Measurements from ENCODE around the gene ATP8B1.

Gene ATP8B1

DNA sequence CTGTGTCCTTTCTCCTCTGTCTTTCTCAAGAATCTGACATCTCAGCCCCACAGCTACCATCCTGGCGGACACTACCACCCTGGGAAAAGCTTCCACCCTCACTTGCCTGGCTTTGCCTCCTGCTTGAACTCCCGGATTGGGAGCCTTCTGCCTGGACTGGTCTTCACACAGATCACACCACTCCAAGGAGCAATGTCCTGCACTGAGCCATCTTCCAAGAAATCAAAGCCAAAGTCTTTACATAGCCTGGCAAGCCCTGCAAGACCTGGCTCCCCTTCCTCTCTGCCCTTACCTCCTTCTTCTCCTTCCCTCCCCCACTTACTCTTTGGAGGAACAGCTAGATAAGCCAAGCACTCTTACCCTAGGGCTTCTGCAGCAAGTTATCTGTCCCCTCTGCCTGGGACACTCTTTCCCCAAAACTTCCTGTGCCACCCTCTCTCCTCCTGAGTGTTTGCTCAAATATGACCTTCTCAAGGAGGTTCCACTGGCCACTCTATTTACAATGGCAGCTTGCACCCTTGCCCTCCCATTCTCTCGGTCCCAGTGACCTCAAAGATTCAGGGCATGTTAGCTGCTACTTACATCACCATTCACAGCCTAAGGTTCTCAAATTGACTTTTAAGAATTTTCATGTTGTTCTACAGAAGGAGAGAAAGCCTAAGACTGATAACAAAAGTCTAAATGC is 9.7 kb downstream of the ATP8B1 start:
- no peak overlapping the region for H3K4me3 Mint-ChIP-seq
- ATAC-seq (ENCODE audit: low read depth) = no peak
- H3K27me3 Mint-ChIP-seq = no peaks in the 10 kb centered on the region
- H3K4me1 Mint-ChIP-seq = no peaks in the 10 kb centered on the region
- peak overlapping the region; percentile 24 for H3K27ac Mint-ChIP-seq
- H3K9me3 Mint-ChIP-seq = no peaks in the 10 kb centered on the region
- no peak for DNase-seq (ENCODE audit: low spot score in 2 of 2)
- H3K36me3 Mint-ChIP-seq = peaks cover 35% of the 10 kb centered on the region

DNA sequence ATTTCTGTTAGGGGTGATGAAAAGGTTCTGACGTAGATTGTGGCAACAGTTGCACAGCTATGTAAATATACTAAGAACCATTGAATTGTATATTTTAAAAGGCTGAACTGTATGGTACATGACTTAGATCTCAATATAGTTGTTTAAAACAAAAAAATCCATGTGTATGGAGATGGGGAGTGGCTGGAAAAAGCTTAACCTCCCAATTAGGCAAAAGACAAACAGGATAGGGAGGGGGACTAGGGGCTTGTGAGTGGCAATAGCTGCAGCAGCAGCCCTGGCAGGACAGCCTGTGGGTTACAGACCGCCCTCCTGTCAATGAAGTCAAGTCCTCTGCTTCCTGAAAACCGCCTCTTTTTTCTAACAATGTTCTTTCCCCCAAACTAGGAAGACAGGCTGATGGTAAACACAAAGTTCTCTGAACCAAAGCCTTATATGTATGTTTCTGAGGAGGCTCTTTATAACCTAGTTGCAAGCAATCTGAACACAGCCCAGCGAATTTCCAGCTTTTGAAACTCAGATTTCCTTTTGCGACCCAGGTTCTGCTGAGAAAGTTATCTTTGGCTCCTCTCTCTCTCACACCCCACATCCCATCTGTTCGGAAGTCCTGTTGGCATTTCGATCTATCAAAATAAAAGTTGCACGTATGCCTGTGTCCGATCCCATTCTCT is 10.3 kb downstream of the ATP8B1 start:
- H3K36me3 Mint-ChIP-seq = peaks cover 35% of the 10 kb centered on the region
- H3K9me3 Mint-ChIP-seq = no peaks in the 10 kb centered on the region
- no peak overlapping the region for H3K27ac Mint-ChIP-seq
- no peaks in the 10 kb centered on the region for H3K4me1 Mint-ChIP-seq
- ATAC-seq (ENCODE audit: low read depth) = no peak
- no peak for DNase-seq (ENCODE audit: low spot score in 2 of 2)
- H3K4me3 Mint-ChIP-seq = no peak overlapping the region
- H3K27me3 Mint-ChIP-seq = no peaks in the 10 kb centered on the region

DNA sequence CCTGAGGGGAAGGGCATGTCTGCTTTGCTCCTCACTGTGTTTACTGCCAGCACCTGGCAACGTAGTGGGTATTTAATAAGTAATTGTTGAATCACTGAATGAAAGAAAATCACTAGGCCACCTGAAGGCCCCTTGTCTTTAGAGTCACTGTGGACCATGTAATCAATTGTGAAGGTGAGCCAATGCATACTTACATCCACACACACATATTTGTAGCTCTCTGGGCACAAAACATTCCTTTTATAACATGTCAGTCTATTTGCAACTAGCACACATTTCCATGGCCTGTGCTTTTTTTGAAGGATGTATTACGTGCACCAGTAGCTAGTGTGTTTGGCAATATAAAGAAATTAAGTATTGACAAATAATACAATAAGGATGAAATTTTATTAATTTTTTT is 11.2 kb downstream of the ATP8B1 start:
- Mint-ChIP-seq H3K4me3 (no peak overlapping the region), H3K27ac (no peak overlapping the region), H3K27me3 (no peaks in the 10 kb centered on the region), H3K4me1 (no peaks in the 10 kb centered on the region), H3K9me3 (no peaks in the 10 kb centered on the region), H3K36me3 (peaks cover 33% of the 10 kb centered on the region)
- no peak for ATAC-seq (ENCODE audit: low read depth)
- no peak for DNase-seq (ENCODE audit: low spot score in 2 of 2)

DNA sequence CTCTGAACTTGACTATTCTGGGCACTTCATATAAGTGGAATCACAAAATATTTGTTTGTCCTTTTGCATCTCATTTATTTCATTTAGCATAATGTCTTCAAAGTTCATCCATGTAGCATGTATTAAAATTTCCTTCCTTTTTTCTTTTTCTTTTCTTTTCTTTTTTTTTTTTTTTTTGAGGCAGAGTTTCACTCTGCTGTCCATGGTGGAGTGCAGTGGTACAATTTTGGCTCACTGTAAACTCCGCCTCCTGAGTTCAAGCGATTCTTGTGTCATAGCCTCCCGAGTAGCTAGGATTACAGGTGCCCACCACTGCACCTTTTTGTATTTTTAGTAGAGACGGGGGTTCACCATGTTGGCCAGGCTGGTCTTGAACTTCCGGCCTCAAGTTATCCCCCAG is 11.9 kb downstream of the ATP8B1 start:
- no peaks in the 10 kb centered on the region for H3K4me1 Mint-ChIP-seq
- H3K4me3 Mint-ChIP-seq = no peak overlapping the region
- DNase-seq (ENCODE audit: low spot score in 2 of 2) (no peak), ATAC-seq (ENCODE audit: low read depth) (no peak)
- H3K27ac Mint-ChIP-seq = no peak overlapping the region
- H3K27me3 Mint-ChIP-seq = no peaks in the 10 kb centered on the region
- no peaks in the 10 kb centered on the region for H3K9me3 Mint-ChIP-seq
- peaks cover 28% of the 10 kb centered on the region for H3K36me3 Mint-ChIP-seq

DNA sequence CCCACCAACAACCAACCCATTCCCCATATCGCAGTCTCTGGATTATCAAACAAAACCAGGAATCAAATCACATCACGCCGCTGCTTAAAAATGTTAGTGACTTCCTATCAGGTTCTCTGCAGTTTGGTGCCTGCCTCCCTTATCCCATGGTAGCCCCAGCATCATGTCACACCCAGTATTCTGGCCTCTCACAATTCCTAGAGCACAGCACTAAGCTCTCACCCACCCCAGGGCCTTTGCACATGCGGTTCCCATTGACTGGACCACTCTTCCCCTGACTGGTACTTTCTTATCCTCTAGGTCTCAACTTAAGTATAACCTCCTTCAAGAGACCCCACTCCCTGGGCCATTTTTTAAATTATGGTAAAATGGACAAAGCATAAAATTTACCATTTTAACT is 12.8 kb downstream of the ATP8B1 start:
- Mint-ChIP-seq H3K27ac (no peak overlapping the region), H3K27me3 (no peaks in the 10 kb centered on the region), H3K4me3 (no peak overlapping the region), H3K4me1 (no peaks in the 10 kb centered on the region), H3K9me3 (no peaks in the 10 kb centered on the region), H3K36me3 (peaks cover 30% of the 10 kb centered on the region)
- DNase-seq (ENCODE audit: low spot score in 2 of 2) (no peak), ATAC-seq (ENCODE audit: low read depth) (no peak)

DNA sequence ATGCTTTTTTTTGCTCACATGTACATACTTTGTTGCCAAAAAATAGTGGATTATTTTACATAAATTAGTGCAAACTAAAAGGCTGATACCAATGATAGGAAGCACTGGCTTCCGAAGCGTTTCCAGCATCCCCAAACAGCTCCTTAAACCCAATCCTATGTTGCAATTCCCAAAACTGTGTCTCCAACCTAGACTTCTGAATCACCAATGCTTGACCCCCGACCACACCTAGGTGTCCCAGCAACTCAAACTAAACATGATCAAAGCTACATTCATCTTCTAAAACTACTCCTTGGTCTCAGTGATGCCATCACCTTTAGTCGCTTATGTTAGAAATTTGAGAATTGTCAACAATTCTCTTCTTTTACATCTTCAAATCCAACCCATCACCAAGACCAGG is 13.4 kb downstream of the ATP8B1 start:
- H3K9me3 Mint-ChIP-seq = no peaks in the 10 kb centered on the region
- H3K4me1 Mint-ChIP-seq = no peaks in the 10 kb centered on the region
- DNase-seq (ENCODE audit: low spot score in 2 of 2) (no peak), ATAC-seq (ENCODE audit: low read depth) (no peak)
- H3K4me3 Mint-ChIP-seq = no peak overlapping the region
- peaks cover 30% of the 10 kb centered on the region for H3K36me3 Mint-ChIP-seq
- no peaks in the 10 kb centered on the region for H3K27me3 Mint-ChIP-seq
- H3K27ac Mint-ChIP-seq = no peak overlapping the region

DNA sequence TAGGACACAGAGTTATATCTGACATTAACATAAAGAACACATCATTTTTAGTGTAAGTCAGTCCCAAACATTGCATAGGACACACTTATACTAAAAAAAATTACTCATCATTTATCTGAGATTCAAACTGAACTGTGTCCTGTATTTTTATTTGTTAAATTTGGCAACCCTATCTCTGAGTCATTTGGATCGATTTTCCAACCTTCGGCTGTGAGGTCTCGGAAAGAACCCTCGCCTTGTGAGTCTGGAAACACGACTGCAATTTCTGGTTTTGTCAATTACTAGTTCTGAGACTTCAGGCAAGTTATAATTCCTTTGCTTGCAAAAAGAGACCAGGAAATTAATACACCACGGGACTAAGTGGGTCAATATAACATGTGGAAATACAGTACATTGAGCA is 14.0 kb downstream of the ATP8B1 start:
- Mint-ChIP-seq H3K4me3 (no peak overlapping the region), H3K4me1 (no peaks in the 10 kb centered on the region), H3K27ac (no peak overlapping the region), H3K27me3 (no peaks in the 10 kb centered on the region), H3K9me3 (no peaks in the 10 kb centered on the region), H3K36me3 (peaks cover 31% of the 10 kb centered on the region)
- DNase-seq (ENCODE audit: low spot score in 2 of 2) (no peak), ATAC-seq (ENCODE audit: low read depth) (no peak)

DNA sequence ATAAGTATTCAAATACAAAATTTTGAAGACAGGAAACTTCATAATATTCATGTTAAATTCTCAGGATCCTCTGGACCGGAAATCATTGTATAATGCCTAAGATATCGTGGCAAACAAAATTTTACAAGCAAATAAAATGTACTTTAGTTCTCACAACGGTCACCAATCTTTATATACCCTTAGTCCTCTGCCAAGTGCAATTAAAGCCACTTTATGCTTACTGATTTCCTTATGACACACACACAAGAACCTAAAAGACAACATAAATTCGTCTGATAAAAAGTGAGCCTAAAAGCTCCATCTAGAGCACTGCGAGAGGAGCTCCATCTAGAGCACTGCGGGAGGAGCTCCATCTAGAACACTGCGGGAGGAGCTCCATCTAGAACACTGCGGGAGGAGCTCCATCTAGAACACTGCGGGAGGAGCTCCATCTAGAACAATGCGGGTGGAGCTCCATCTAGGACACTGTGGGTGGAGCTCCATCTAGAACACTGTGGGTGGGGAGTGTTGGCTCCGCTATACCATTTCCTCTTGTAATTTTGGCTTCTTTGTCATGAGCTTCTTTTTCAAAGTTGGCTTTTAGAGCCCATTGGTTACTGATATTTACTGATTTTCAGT is 15.9 kb downstream of the ATP8B1 start:
- H3K27me3 Mint-ChIP-seq = no peaks in the 10 kb centered on the region
- no peaks in the 10 kb centered on the region for H3K9me3 Mint-ChIP-seq
- no peaks in the 10 kb centered on the region for H3K4me1 Mint-ChIP-seq
- no peak for DNase-seq (ENCODE audit: low spot score in 2 of 2)
- no peak for ATAC-seq (ENCODE audit: low read depth)
- H3K27ac Mint-ChIP-seq = no peak overlapping the region
- H3K36me3 Mint-ChIP-seq = peaks cover 28% of the 10 kb centered on the region
- H3K4me3 Mint-ChIP-seq = no peak overlapping the region

DNA sequence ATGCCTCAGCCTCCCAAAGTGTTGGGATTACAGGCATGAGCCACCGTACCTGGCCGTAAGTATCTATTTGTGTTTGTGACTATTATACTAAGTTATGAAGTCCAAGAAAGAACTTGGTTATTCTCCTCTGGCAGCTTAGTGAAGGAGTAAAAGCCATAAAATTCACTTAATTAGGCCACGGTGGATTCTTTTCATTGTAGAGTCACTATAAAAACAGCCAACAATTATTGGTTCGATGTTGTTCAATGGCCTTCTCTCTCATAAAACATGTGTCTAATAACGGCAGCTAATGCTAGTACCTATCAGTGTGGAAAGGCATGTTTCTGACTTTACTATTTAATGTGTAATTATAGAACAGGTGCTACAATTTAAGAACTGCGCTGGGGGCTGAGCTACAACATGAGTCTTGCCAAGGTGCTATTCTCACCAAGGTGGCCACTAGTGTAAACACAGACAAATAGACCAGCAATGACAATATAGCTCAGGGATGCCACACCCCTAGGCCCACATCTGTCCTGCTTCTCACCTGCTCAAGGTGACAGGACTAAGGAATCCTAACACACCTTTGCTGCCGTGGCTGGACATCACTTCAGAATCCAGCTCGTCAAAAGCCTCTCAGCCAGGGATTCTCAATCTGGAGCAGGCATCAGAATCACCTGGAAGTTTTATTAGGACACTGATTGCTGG is 17.2 kb downstream of the ATP8B1 start:
- DNase-seq (ENCODE audit: low spot score in 2 of 2) = no peak
- no peak for ATAC-seq (ENCODE audit: low read depth)
- Mint-ChIP-seq H3K36me3 (peaks cover 27% of the 10 kb centered on the region), H3K27ac (no peak overlapping the region), H3K27me3 (no peaks in the 10 kb centered on the region), H3K4me1 (no peaks in the 10 kb centered on the region), H3K4me3 (no peak overlapping the region), H3K9me3 (no peaks in the 10 kb centered on the region)

DNA sequence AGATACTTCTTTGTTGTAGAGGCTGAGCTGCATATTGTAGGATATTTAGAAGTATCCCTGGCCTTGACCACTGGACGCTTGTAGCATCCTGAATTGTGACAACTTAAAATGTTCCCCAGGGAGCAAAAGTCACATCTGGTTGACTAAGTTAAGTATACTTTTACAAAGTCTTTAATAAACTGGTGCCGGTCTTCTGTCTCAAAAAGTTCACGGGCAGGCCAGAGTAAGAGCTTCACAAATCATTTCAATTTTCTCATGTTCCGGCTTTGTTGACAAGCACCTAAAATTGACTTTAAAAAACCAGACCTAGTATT is 18.4 kb downstream of the ATP8B1 start:
- H3K4me3 Mint-ChIP-seq = no peak overlapping the region
- no peaks in the 10 kb centered on the region for H3K27me3 Mint-ChIP-seq
- no peak for DNase-seq (ENCODE audit: low spot score in 2 of 2)
- H3K9me3 Mint-ChIP-seq = no peaks in the 10 kb centered on the region
- H3K4me1 Mint-ChIP-seq = peaks cover 7% of the 10 kb centered on the region
- no peak for ATAC-seq (ENCODE audit: low read depth)
- H3K36me3 Mint-ChIP-seq = peaks cover 20% of the 10 kb centered on the region
- H3K27ac Mint-ChIP-seq = no peak overlapping the region

DNA sequence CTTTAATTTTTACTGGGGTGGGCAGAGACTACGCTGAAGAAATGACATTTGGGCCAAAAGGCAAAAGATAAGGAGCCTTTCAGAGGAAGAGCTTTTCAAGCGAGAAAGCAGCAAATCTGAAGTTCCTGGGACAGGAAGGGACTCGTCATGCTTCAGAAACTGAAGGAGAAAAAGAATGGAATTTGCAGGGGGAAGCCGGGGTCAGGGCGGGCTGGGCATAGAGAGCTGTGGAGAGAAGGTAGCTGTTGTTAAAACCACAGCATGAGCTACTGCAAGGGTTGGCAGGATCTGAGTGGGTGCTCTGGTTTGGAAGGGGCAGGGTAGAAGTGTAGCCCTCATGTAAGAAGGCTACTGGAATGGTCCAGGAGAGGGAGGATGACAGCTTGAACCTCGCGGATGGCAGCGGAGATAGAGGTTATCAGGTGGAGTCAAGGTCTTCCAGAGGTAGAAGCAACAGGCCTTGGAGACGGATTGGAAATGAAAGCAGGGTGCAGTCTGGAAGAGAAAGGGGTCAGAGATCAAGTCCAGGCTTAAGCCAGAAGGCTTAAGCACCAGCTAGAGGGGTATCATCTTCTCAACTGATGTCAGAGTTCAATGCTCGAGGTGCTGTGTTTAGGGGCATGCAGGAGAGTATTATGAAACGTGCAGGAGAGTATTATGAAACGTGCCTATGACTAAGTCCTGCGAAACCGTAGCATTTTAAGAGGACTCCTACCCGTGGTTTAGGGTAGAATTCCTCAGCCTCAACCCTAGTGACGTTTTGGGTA is 18.9 kb downstream of the ATP8B1 start:
- peaks cover 7% of the 10 kb centered on the region for H3K4me1 Mint-ChIP-seq
- no peak for DNase-seq (ENCODE audit: low spot score in 2 of 2)
- H3K27me3 Mint-ChIP-seq = no peaks in the 10 kb centered on the region
- no peaks in the 10 kb centered on the region for H3K9me3 Mint-ChIP-seq
- no peak overlapping the region for H3K4me3 Mint-ChIP-seq
- ATAC-seq (ENCODE audit: low read depth) = no peak
- H3K36me3 Mint-ChIP-seq = peaks cover 19% of the 10 kb centered on the region
- H3K27ac Mint-ChIP-seq = no peak overlapping the region

DNA sequence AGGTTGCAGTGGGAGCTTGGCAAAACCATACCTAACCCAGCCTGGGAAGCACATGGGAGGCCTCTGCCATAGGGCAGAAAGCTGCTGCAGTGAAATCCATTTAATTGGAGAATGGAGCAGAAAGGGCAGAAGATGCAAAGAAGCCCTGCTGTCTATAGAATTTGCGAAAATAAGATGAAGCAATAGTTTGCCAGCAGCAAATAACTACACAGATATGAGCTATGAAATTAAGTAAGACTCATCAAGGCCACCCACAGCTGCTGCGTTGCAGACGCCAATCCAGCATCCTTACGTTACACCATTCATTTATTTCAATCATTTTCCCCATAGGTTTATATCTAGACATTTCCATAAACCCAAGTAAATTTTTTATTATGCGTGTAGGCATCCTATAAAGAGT is 21.1 kb downstream of the ATP8B1 start:
- ATAC-seq (ENCODE audit: low read depth) (no peak), DNase-seq (ENCODE audit: low spot score in 2 of 2) (no peak)
- H3K4me1 Mint-ChIP-seq = peaks cover 10% of the 10 kb centered on the region
- H3K27ac Mint-ChIP-seq = no peak overlapping the region
- peaks cover 22% of the 10 kb centered on the region for H3K36me3 Mint-ChIP-seq
- H3K9me3 Mint-ChIP-seq = no peaks in the 10 kb centered on the region
- H3K27me3 Mint-ChIP-seq = no peaks in the 10 kb centered on the region
- no peak overlapping the region for H3K4me3 Mint-ChIP-seq

DNA sequence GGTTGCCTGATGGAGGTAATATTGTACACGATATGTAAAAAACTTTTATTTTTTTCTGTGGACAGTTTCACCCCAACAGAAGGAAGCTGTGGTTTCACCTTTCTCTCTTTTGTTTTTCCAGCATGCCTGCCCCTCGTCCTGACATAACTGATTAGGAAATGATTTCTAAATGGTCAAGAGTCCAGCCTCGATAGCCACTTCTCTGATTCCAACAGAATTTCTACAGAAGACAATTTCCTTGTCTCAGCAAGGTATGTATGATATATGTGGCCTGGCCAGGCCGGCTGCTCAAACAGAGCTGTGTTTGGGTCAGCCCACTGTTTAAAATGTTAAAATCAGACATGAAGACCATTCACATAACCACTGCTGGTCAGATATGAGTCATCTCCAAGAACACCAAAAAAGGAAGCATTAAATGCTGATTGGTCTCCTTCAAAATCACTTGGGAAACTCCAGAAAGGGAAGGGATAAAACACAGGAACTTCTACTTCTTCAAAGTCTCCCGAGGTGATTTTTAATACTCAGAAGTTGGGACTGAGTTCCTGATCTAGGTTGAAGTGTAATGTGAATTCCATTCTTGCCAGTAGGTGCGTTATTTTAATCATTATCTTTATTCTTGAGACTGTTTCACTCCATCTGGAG is 22.3 kb downstream of the ATP8B1 start:
- Mint-ChIP-seq H3K36me3 (peaks cover 18% of the 10 kb centered on the region), H3K27ac (peak overlapping the region; percentile 10), H3K27me3 (no peaks in the 10 kb centered on the region), H3K4me1 (peaks cover 10% of the 10 kb centered on the region), H3K4me3 (no peak overlapping the region), H3K9me3 (no peaks in the 10 kb centered on the region)
- DNase-seq (ENCODE audit: low spot score in 2 of 2) (no peak), ATAC-seq (ENCODE audit: low read depth) (no peak)
